Measurements from ENCODE around the gene USP20.

The USP20 gene

GRCh38 chr9:129921905-129922304 is 86.6 kb downstream of the USP20 start:
- DNase-seq: no peak

DNA sequence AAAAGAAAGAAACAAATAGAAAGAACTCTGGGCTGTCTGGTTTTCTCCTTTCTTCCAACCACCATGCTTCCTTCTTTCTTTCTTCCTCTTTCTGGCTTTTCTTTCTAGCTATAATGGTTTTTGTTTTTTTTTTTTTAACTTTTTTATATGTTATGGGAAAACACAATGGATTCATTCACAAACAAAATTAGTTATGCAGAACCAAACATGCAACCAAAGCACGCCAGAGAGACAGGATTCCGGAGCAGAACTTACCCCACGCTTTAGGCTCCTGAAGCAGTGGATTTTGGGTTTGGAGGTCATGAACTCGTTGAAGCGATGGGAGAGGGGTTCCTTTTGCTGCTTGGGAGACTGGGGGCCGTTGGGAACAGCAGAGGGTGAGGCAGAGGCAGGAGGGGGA is 88.3 kb downstream of the USP20 start:
- DNase-seq: no peak

- DNase-seq: no peak
Measured at GRCh38 chr9:129929496-129930125, 94.4 kb downstream of the USP20 start.

DNA sequence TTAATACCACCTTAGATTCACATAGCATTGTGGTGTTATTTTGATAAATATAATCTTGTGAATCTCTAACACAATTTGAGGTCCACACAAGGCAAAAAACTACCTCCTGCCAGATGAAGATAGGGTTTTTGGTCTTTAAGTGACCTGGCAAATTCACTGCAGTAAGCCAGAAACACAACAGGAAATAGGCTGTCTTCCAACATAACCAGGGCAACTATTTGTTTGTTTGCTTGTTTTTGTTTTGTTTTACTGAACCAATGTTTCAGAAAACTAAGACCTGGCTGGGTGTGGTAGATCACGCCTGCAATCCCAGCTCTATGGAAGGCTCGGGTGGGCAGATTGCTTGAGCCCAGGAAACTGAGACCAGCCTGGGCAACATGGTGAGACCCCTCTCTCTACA is 95.5 kb downstream of the USP20 start:
- DNase-seq: no peak

Measured in cerebellar nuclear complex (tissue), 1 donor.